Activated CD8-positive, alpha-beta memory T cell treated with anti-CD3 and anti-CD28 coated beads for 1 hour (primary cell): ENCODE results near the gene ARL3.
"Not testable (repeated sequence)": the region's sequence is repeated elsewhere in the genome, so short reads cannot be mapped to it uniquely, and the experiment has no call there.

Experiments
- DNase-seq, 2 donors: peaks; one replicate each; pipeline ENCODE4 v3.0.0-alpha.2; 2020; ENCODE audit warnings: low read depth in 1 of 2; ENCODE audit errors: extremely low read depth in 1 of 2

Gene ARL3

DNA sequence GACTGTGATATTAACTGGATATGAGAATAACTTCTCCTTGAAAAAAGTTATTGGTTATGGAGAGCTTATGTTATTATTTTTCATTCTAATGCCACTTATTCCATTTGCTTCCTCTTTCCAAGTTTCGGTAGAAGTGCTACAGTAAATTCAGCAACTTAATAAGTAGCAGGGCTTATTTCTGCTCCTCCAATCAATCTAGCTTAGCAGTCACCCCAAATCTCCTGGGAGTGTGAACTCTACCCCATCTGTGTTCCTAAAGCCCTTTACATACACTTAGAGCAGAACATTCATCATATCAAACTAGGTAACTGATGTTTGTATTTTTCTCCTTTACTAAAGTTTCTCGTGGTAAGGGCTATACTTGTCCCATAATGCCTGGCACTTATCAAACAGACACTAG lies 8.7 kb downstream of the ARL3 start:
- no peak for DNase-seq

DNA sequence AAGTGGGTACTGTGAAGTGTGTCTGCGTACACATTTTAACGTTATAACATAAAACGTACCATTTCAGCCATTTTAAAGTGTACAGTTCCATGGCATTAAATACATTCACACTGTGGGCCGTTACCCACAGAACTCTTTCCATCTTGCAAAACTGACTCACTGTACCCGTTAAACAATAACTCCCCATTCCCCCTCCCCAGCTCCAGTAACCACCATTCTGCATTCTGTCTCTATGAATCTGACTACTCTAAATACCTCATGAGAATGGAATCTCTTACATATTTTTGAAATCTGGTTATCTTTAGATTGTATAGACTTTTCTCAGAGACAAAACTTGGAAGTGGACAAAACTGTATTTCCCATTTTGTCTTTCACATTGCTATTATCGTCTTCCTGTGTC lies 9.3 kb downstream of the ARL3 start:
- DNase-seq: no peak

GRCh38 chr10:102702742-102703141 lies 11.5 kb downstream of the ARL3 start:
- no peak for DNase-seq

DNA sequence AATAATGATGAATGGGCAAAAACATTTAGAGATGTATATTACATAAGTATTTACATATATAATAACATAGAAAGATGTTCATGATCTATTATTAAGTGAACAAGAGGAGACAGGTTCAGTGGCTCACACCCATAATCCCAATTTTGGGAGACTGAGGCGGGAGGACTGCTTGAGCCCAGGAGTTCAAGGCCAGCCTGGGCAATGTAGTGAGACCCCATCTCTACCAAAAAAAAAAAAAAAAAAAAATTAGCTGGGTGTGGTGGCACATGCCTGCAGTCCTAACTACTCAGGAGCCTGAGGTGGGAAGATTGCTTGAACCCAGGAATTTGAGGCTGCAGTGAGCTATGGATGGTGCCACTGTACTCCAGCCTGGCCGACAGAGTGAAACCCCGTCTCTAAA lies 12.4 kb downstream of the ARL3 start:
- no peak for DNase-seq

GRCh38 chr10:102701272-102701671 lies 12.9 kb downstream of the ARL3 start:
- DNase-seq: no peak

DNA sequence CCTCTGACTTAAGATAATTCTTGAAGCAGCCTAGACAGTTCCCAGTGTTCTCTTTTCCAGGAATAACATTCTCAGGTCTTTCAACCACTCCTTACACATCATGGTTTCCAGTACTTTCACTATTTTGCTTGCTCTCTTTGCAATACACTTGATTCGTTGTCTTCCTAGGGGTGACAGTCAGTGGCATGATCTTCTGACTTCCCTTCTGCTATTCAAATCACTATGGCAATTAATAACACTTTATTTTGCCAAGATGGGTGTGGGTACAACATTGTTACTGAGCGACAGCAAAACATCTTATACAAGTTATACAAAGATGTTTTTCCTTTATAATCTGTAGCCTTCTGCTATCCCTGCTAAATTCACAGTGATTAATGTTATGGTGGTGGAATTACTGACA lies 15.3 kb downstream of the ARL3 start:
- no peak for DNase-seq

DNA sequence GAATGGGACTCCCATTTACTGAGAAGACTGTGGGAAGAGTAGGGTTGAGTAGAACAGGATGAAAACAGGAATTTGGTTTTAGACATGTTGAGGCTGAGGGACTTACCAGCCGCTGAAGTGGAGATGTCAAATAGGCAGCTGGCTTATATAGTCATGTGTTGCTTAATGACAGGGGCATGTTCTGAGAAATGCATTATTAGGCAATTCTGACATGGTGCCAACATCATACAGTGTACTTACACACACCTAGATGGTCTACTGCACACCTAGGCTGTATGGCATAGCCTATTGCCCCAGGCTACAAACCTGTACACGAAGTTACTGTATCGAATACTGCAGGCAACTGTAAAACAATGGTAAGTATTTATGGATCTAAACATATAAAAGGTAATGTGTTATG lies 17.5 kb downstream of the ARL3 start:
- DNase-seq: no peak

- not testable (repeated sequence) for DNase-seq
These were observed 18.8 kb downstream of the ARL3 start for GRCh38 chr10:102695401-102695800.

- no peak for DNase-seq
These were observed 22.7 kb downstream of the ARL3 start for GRCh38 chr10:102691285-102692066.

- DNase-seq: no peak
These were observed 30.5 kb downstream of the ARL3 start for GRCh38 chr10:102683736-102684135.

- no peak for DNase-seq
These were observed 31.2 kb downstream of the ARL3 start for GRCh38 chr10:102682981-102683380.

- no peak for DNase-seq
These were observed 31.8 kb downstream of the ARL3 start for GRCh38 chr10:102682416-102682815.

DNA sequence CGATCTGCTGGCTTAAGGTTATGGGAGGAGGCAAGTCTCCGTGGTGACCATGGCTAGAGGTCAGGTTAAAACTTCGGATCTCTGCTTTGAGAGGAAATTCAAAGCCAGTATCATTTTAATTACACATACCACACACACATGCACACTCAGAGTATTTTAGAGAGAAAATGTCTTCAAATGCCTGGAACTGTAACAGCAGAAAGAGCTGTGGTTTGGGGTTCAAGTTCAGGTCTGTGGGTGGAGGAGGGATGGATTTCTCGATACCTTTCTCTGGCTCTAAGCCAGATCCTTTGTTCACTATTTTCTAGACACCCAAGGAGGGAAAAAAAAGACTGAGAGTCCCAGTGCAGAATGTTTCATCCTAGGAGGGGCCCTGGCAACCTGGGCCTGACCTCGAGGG lies 32.5 kb downstream of the ARL3 start:
- DNase-seq: no peak

- no peak for DNase-seq
These were observed 34.6 kb downstream of the ARL3 start for GRCh38 chr10:102679596-102679995.

DNA sequence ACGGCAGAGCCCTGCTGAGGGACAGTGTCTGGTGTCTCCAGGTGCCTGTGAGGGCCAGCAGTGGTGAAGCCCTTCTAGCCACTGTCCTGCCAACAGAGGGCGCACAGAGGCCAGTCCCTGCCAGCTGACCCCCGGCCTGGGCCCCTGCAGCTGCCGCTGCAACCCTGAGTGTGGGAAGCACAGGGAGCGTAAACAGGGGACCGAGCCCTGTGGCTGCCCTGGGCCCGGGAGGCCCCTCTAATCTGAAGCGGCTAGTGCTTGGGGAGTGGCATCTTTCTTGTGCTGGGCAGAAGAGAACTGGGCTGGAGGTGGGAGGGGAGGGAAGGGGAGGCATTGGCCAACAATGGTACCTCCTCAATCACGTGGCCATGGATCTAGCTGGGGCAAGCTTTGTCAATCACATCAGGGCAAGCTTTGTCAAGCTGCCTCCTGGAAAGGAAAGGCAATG lies 35.3 kb downstream of the ARL3 start:
- no peak for DNase-seq

GRCh38 chr10:102678068-102678400 lies 36.2 kb downstream of the ARL3 start:
- DNase-seq: no peak

- DNase-seq: no peak
These were observed 36.7 kb downstream of the ARL3 start for GRCh38 chr10:102677331-102678067.

DNA sequence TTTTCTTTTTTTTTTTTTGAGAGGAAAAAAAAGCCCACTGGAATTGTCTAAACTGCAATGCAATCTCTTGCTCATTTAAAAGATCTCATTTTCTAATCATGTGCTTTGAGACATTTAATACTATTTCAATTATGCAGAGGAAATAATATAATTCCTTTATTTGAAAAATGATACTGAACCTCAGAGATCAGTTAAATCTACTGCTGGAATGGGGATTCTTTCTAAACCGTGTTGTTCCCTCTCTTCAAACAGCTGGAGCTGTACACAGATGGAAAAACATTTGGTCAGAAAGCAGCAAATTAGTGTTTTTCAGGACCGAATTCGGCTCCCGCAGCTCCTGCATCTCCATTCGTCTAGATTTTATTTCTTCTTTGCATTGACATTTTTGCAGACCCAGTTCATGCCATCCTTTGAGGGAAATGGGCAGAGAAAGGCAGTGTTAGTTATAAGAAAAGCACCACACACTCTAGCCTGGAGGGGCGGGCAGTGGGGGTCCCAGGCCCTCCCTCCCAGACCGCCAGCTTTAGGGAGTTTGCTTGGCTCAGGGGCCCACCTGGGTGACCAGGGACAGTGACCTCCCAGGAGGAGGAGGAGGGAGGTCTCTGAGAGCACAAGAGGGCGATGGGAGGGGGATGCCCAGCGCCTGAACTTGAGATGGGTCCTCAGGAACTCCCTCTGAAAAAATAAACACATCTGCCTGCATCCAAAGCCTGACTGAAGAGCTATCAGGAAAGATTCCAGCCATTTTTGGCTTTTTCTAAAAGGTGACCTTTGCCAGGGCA lies 37.5 kb downstream of the ARL3 start:
- no peak for DNase-seq

DNA sequence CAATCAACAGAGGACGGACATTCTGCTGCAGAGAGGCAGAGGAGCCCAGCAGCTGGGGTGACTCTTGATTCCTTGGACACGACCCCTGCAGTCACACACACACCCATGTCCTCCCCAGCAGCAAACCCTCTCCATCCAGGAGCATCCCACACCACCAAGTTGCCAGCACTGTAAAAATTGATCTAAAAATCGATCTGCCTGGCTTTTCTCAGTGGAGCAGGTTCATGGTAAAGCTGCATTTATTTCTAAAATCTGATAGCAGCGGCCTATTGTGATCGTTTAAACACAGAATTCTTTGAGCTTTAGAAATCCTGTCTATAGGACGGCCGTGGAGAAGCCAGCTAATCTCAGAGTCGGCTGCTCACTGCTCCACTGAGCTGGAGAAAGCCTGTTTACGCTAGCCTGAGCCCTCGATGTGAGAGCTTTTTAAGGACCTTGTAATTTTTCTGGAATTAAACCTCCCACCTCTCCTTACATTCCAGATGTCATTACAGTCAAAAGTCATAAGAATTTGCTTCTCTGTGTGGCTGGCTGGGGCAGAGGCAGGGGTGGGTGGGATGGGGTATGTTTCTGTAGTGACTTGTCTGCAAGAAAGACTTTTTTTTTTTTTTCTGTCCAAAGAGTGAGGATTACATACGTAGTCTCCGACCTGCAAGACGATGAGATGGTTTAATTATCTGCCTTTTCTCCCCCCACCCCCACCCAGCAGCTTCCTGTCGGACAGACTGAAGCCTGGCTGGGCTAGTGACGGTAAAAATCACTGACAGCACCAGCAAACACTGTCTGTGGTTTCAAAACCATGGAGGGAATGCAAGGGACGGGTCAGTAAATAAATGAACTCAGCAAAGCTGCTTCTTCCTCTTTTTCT lies 38.3 kb downstream of the ARL3 start:
- DNase-seq: no peak

- no peak for DNase-seq
These were observed 39.1 kb downstream of the ARL3 start for GRCh38 chr10:102675011-102675665.
